NCI-H510A treated with DMSO at 0.1 percent for 48 hours (cell line): ENCODE measurements around the gene TPST2.

Source experiments
- DNase-seq: peaks from one replicate; lab custom pipeline; 2025; lab: John Stamatoyannopoulos, UW

The TPST2 gene

DNA sequence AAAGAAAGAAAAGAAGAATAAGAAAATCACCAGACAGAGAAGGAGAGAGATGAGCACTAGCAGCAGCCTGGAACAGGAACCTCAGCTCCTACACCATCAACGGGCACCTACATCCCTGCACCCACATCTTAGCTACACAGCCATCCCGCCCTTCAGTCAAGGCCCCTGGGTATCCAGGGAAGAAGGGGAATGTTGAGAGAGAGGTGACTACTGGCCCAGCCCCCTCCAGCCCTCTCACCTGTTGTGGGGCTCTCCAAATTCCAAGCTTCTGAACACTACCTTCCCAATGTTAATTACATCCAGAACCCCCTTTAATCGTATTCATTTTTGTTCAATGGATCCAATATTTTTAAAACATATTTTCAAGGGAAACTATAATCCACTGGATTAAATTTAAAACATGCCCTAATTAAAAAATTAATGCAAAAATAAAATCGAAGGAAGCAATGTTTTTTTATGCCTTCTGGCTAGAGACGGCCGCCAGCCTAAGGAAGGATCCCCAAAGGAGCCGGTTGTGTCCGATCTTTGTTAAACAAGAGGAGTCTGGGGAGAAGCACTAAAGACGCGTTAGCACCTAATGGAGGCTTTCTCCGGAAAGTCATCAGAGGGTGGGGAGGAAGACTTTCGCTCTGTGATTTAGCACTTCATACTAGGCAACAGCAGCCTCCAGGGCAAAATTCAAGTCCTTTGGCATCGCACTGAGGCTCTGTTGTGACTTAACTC lies 9.5 kb downstream of the TPST2 start:
- DNase-seq: no peak

DNA sequence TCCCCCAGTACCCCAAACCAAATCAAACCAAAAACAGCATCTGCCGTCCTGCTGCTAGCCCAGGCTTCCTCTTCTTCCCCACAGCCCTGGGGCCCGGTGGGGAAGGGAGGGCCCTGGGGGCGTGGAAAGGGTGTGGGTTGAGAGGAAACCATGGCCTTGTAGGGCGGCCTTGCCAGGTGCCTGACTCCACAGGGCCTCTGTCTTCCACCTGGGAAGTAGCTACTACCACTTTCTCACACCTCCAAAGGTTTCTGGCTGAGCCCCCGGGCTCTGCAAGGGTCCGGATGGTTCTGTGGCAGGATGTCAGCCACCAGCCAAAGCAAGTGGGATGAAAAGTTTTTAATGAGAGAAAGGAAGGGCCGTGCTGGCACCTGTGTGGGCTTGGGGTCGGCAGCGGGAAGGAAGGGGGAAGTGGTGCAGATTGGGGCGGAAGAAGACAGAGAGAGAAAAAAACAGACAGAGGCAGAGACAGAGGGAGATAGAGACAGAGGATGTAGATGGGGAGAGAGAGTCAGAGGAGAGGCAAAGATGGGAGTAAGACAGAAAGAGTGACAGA lies 10.5 kb downstream of the TPST2 start:
- no peak for DNase-seq

- no peak for DNase-seq
These were observed 12.9 kb downstream of the TPST2 start for GRCh38 chr22:26577081-26577480.

GRCh38 chr22:26576026-26576680 lies 13.8 kb downstream of the TPST2 start:
- no peak for DNase-seq

GRCh38 chr22:26574001-26574723 lies 15.8 kb downstream of the TPST2 start:
- no peak for DNase-seq

GRCh38 chr22:26573026-26573662 lies 16.8 kb downstream of the TPST2 start:
- no peak for DNase-seq

DNA sequence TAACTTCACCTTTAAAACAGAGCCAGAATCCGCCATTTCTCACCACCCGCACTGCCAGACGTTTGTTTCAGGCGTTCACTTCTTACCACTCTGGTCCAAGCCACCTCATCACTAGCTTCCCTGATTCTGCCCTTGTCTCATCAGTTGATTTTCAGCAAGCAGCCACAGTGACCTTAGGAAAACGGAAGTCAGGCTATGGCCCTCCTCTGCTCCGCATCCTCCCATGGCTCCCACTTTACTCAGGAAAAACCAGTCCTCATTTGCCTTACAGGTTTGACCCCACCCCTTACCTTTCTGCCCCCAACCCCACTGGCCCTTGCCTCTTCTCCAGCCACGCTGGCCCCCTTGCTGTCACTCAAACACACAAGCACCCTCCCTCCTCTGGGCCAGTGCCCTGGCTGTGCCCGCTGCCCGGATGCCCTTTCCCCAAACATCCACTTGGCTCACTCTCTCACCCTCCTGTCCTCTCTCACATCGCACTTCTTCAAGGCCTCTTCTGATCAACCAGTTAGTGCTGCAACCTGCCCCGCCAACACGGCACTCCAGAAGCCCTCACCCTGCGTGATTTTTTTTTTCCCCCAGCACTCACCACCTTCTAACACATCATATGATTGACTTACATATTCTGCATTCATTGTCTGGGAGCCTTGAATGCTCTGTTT lies 18.9 kb downstream of the TPST2 start:
- DNase-seq: no peak

GRCh38 chr22:26570115-26570514 lies 19.8 kb downstream of the TPST2 start:
- no peak for DNase-seq

DNA sequence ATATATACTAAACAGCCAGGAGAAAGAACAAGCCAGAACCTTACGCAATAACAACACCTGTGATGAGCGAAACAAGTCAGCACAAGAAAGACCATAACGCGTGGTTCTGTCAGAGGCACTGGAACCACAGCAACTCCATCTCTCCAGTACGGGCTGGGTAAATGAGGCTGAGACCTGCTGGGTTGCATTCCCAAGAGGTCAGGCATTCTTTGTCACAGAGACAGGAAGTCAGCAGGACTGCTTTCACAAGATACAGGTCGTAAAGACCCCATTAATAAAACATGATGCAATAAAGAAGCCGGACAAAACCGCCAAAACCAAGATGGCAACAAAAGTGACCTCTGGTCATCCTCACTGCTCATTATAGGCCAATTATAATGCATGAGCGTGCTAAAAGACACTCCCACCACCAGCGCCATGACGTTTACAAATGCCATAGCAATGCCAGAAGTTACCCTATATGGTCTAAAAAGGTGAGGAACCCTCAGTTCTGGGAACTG lies 21.7 kb downstream of the TPST2 start:
- no peak for DNase-seq

DNA sequence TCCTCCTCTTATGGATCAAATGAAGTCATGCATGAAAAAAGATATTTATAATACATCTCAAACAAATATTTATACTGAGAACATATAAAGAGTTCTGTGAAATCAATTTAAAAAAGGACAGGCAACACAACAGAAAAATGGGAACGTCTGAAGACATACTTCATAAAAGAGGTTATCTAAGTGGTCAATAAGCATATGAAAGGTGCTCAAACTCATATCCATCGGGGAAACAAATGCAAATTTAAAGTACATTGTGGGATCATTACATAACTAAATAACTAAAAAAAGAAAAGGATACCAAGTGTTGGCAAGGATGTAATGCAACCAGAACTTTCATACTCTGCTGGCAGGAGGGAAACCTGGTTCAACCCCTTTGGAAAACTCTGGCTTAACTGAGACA lies 22.3 kb downstream of the TPST2 start:
- DNase-seq: no peak

GRCh38 chr22:26566994-26567393 lies 22.9 kb downstream of the TPST2 start:
- DNase-seq: no peak

DNA sequence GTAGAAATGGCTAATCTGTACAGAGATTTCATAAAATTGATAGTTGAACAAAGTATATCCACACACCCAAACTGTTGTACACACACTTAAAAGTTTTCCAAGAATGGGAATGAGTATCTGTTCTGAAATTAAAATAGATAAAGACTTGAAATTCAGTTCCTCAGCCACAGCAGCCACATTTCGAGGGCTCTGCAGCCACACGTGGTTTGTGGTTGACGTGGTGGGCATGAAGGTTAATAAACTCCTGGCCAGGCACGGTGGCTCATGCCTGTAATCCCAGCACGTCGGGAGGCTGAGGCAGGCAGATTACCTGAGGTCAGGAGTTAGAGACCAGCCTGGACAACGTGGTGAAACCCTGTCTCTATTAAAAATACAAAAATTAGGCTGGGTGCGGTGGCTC lies 24.0 kb downstream of the TPST2 start:
- no peak for DNase-seq

DNA sequence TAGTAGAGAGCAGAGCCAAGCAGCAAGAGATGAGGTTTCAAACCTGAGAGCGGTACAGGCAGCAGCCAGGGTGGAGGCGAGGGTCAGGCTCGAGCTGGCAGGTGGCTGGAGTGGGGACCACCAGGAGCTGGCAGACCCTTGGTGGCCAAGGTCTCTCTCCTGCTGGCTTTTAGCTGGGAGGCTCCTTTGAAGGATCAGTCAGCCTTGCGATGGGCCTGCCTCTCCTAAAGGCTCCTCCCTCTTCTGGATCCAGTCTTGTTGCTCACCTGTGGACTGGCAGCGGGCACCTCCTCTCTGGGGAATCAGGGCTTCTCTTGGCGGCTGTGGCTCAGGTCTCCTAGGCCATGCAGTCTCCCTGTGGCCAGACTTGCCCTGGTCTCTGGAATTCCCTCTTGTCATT lies 24.8 kb downstream of the TPST2 start:
- DNase-seq: peak; percentile 6

DNA sequence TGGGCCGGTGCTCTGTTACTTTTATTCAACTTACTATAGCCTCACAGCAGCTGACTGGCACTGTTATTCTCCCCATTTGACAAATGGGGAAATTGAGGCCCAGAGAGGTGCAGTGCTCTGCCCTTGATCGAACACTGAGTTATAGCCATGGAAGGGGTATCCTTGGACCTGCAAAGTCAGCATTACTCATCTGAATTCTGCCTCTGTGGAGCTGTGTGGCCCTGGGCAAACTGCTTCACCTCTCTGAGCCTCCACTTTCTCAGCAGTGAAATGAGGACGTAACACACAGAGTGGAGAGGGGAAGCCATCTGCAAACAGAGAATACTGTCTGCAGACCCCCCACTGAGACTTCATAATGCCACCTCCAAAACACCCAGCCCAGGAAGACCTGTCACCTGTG lies 25.3 kb downstream of the TPST2 start:
- no peak for DNase-seq

DNA sequence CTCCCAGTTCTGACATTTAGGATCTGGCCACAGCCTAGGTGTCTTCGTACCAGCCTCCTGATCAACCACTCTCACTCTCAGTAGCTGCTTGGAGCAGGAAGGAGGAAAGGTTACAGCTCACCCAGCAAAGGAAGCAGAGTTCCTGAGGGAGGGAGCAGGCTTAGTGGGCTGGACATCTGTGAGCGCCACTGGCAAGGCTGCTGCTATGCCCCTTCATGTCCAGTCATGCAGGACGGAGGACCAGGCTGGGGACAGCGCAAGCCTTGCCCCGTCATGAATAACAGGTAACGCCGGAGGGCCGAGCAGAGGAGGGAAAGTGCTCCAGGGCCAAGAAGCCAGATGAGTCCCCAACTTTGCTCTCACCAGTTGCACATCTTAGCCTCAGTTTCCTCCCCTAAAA lies 25.8 kb downstream of the TPST2 start:
- DNase-seq: no peak

GRCh38 chr22:26563022-26563421 lies 26.9 kb downstream of the TPST2 start:
- DNase-seq: no peak

GRCh38 chr22:26561756-26562417 lies 28.0 kb downstream of the TPST2 start:
- DNase-seq: no peak

DNA sequence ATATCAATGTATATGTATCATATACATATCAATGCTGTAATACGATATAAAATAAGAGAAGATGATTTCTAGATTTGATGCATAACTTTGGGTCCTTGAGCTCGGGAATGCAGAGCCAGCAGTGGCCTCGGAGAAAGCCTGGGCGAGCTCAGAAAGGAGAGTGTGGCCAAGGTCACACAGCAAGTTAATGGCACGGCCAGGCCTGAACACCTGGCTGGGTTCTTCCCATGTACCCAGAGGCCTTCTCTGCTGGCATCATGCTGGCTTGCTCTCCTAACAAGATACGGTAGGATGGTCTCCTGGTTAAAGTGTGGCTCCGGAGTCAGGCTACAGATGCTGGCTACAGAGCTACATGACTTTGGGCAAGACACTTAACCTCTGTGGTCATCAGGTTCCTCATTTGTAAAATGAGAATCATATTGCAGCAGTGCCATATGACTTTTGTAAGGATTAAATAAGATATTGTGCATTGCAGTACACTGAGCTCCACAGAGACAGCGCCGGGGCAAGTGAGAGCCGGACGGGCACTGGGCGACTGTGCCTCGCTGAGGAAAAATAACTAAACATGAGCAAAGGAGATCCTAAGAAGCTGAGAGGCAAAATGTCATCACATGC lies 29.9 kb downstream of the TPST2 start:
- no peak for DNase-seq

DNA sequence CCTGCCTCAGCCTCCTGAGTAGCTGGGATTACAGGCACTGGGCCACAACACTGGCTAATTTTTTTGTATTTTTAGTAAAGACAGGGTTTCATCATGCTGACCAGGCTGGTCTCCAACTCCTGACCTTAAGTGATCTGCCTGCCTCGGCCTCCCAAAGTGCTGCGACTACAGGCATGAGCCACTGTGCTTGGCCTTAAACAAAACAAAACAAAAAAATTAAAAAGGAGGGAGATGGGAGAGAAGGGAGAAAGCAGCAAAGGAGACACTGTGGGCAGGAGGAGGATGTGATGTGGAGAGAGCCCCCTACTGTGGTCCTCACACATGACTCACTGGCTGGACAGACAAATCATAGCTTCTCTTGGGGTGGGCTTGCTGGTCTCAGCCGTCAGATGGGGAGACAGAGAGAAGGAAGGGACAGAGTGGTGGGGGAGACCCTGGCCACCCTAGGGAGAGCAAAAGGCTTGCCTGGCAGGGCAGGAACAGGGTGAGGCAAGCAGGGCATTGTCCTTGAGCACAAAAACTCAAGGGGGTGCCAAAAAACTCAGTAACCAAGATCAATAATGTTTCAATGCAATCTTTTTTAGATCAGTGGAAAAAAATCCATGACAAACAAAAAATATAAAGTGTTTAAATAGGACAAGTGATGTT lies 31.6 kb downstream of the TPST2 start:
- no peak for DNase-seq

GRCh38 chr22:26556904-26557303 lies 33.0 kb downstream of the TPST2 start:
- DNase-seq: no peak
